IPS-15b (cell line): Measurements from ENCODE around the gene ALPL.

Experiments used
- H3K27me3 ChIP-seq: one replicate; pipeline ENCODE4 v1.6.1; 2013; ENCODE audit warnings: low read length; ENCODE audit not compliant: control insufficient read depth, insufficient read depth
- H3K36me3 ChIP-seq: one replicate; pipeline ENCODE4 v1.6.1; 2013; ENCODE audit warnings: low read length; ENCODE audit not compliant: control insufficient read depth, insufficient read depth
- H3K4me1 ChIP-seq: one replicate; pipeline ENCODE4 v1.6.1; 2013; ENCODE audit warnings: mild to moderate bottlenecking, low read length; ENCODE audit not compliant: control insufficient read depth, insufficient read depth
- H3K4me3 ChIP-seq: one replicate; pipeline ENCODE4 v1.5.1; 2013; ENCODE audit warnings: low read depth, low read length
- H3K9ac ChIP-seq: one replicate; pipeline ENCODE4 v1.6.1; 2013; ENCODE audit warnings: low read depth, mild to moderate bottlenecking, low read length
- H3K9me3 ChIP-seq: one replicate; pipeline ENCODE4 v1.6.1; 2013; ENCODE audit warnings: mild to moderate bottlenecking, low read length; ENCODE audit not compliant: control insufficient read depth, insufficient read depth

Gene ALPL

GRCh38 chr1:21576031-21576797, 67.0 kb downstream of the ALPL start:
- Histone ChIP-seq H3K9me3 (no peaks in the 10 kb centered on the region), H3K4me1 (peaks cover 6% of the 10 kb centered on the region), H3K4me3 (no peak overlapping the region), H3K9ac (no peak overlapping the region), H3K36me3 (no peaks in the 10 kb centered on the region), H3K27me3 (no peaks in the 10 kb centered on the region)

- Histone ChIP-seq H3K4me3 (no peak overlapping the region), H3K4me1 (peaks cover 6% of the 10 kb centered on the region), H3K36me3 (no peaks in the 10 kb centered on the region), H3K27me3 (no peaks in the 10 kb centered on the region), H3K9me3 (no peaks in the 10 kb centered on the region), H3K9ac (no peak overlapping the region)
Measured at GRCh38 chr1:21576798-21577187, 67.6 kb downstream of the ALPL start.

- H3K27me3 ChIP-seq, result no peaks in the 10 kb centered on the region
- no peak overlapping the region for H3K4me3 ChIP-seq
- H3K4me1 ChIP-seq, result peaks cover 6% of the 10 kb centered on the region
- H3K9me3 ChIP-seq, result no peaks in the 10 kb centered on the region
- H3K36me3 ChIP-seq, result no peaks in the 10 kb centered on the region
- H3K9ac ChIP-seq, result no peak overlapping the region
Measured at GRCh38 chr1:21577324-21577723, 68.1 kb downstream of the ALPL start.

- no peaks in the 10 kb centered on the region for H3K27me3 ChIP-seq
- no peaks in the 10 kb centered on the region for H3K9me3 ChIP-seq
- H3K9ac ChIP-seq, result no peak overlapping the region
- no peak overlapping the region for H3K4me3 ChIP-seq
- no peaks in the 10 kb centered on the region for H3K36me3 ChIP-seq
- H3K4me1 ChIP-seq, result peaks cover 6% of the 10 kb centered on the region
Measured at GRCh38 chr1:21577933-21578332, 68.7 kb downstream of the ALPL start.

GRCh38 chr1:21579791-21580190, 70.6 kb downstream of the ALPL start:
- H3K4me1 ChIP-seq, result no peaks in the 10 kb centered on the region
- H3K9ac ChIP-seq, result no peak overlapping the region
- H3K4me3 ChIP-seq, result no peak overlapping the region
- H3K27me3 ChIP-seq, result no peaks in the 10 kb centered on the region
- no peaks in the 10 kb centered on the region for H3K9me3 ChIP-seq
- no peaks in the 10 kb centered on the region for H3K36me3 ChIP-seq

GRCh38 chr1:21584096-21584495, 74.9 kb downstream of the ALPL start:
- Histone ChIP-seq H3K9me3 (no peaks in the 10 kb centered on the region), H3K4me3 (no peak overlapping the region), H3K9ac (no peak overlapping the region), H3K4me1 (no peaks in the 10 kb centered on the region), H3K36me3 (no peaks in the 10 kb centered on the region), H3K27me3 (no peaks in the 10 kb centered on the region)

- H3K36me3 ChIP-seq, result no peaks in the 10 kb centered on the region
- H3K9ac ChIP-seq, result no peak overlapping the region
- no peaks in the 10 kb centered on the region for H3K9me3 ChIP-seq
- no peaks in the 10 kb centered on the region for H3K4me1 ChIP-seq
- no peak overlapping the region for H3K4me3 ChIP-seq
- H3K27me3 ChIP-seq, result no peaks in the 10 kb centered on the region
Measured at GRCh38 chr1:21585037-21585436, 75.8 kb downstream of the ALPL start.

- H3K36me3 ChIP-seq, result no peaks in the 10 kb centered on the region
- no peak overlapping the region for H3K4me3 ChIP-seq
- H3K27me3 ChIP-seq, result no peaks in the 10 kb centered on the region
- H3K9me3 ChIP-seq, result no peaks in the 10 kb centered on the region
- peaks cover 4% of the 10 kb centered on the region for H3K4me1 ChIP-seq
- no peak overlapping the region for H3K9ac ChIP-seq
Measured at GRCh38 chr1:21586222-21586621, 77.0 kb downstream of the ALPL start.

- H3K9ac ChIP-seq, result no peak overlapping the region
- no peaks in the 10 kb centered on the region for H3K36me3 ChIP-seq
- H3K27me3 ChIP-seq, result no peaks in the 10 kb centered on the region
- no peak overlapping the region for H3K4me3 ChIP-seq
- no peaks in the 10 kb centered on the region for H3K9me3 ChIP-seq
- peaks cover 4% of the 10 kb centered on the region for H3K4me1 ChIP-seq
Measured at GRCh38 chr1:21586846-21587601, 77.8 kb downstream of the ALPL start.

GRCh38 chr1:21587602-21587953, 78.4 kb downstream of the ALPL start:
- Histone ChIP-seq H3K4me1 (peaks cover 4% of the 10 kb centered on the region), H3K4me3 (no peak overlapping the region), H3K9me3 (no peaks in the 10 kb centered on the region), H3K36me3 (no peaks in the 10 kb centered on the region), H3K9ac (no peak overlapping the region), H3K27me3 (no peaks in the 10 kb centered on the region)

GRCh38 chr1:21589618-21590017, 80.4 kb downstream of the ALPL start:
- Histone ChIP-seq H3K4me1 (peaks cover 4% of the 10 kb centered on the region), H3K27me3 (no peaks in the 10 kb centered on the region), H3K9me3 (no peaks in the 10 kb centered on the region), H3K36me3 (no peaks in the 10 kb centered on the region), H3K9ac (no peak overlapping the region), H3K4me3 (no peak overlapping the region)
